ENCODE data around the gene IRX4. TPM values are rescaled to one million over a fixed set of nuclear protein-coding genes. Genes with fewer than 3 reads are reported as not detected.

The IRX4 gene
- total RNA-seq, 1 donor from 2014 or later, result not detected

DNA sequence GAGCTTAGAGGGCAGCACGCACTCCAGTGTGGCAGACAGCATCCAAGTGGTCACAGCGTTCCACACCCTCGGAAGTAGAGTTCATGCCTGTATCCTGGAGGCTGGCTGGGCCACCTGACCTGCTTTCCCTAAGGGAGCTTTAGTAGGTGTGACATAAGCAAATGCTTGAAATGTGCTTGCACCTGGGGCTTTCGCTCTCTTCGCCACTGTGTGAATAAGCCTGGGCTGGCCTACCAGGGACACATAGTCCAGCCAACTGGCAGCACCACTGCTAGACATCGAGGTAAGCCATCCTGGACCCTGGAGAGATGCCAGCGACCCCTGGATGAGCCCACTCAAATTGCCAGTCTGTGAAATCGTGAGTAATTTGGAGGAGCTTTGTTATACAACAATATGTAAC is 24.9 kb upstream of the IRX4 start:
- DNase-seq (no peak), ATAC-seq (no peak)
- Histone ChIP-seq H3K27ac (no peak overlapping the region), H3K36me3 (no peaks in the 10 kb centered on the region), H3K9me3 (no peaks in the 10 kb centered on the region), H3K27me3 (no peaks in the 10 kb centered on the region), H3K4me1 (no peaks in the 10 kb centered on the region), H3K4me3 (no peak overlapping the region)
- TF ChIP-seq, protein P1, sequence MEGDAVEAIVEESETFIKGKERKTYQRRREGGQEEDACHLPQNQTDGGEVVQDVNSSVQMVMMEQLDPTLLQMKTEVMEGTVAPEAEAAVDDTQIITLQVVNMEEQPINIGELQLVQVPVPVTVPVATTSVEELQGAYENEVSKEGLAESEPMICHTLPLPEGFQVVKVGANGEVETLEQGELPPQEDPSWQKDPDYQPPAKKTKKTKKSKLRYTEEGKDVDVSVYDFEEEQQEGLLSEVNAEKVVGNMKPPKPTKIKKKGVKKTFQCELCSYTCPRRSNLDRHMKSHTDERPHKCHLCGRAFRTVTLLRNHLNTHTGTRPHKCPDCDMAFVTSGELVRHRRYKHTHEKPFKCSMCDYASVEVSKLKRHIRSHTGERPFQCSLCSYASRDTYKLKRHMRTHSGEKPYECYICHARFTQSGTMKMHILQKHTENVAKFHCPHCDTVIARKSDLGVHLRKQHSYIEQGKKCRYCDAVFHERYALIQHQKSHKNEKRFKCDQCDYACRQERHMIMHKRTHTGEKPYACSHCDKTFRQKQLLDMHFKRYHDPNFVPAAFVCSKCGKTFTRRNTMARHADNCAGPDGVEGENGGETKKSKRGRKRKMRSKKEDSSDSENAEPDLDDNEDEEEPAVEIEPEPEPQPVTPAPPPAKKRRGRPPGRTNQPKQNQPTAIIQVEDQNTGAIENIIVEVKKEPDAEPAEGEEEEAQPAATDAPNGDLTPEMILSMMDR (IDR thresholded peaks at IDR 0.05), result no peak
- intact Hi-C loops (cut with DNase I), result no loop called here

DNA sequence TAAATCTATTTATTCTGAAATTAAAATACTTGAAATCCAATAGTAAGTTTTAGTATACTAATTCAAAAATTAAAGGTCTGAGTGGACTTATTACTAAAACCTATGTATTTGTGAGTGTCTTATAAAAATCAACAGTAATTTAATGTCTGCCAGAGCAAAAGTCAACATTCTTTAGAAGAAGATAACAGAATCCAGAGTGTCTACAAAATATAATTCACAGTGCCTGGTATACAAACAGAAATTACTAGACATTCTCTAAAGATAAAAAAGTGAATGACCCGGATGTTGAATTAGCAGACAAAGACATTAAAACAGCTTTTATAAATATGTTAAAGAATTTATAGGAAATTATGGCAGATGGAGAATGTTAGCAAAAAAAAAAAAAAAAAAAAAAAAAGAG is 22.4 kb upstream of the IRX4 start:
- Histone ChIP-seq H3K4me3 (no peak overlapping the region), H3K27ac (no peak overlapping the region), H3K9me3 (no peaks in the 10 kb centered on the region), H3K4me1 (no peaks in the 10 kb centered on the region), H3K36me3 (no peaks in the 10 kb centered on the region), H3K27me3 (no peaks in the 10 kb centered on the region)
- TF ChIP-seq, protein P1 (IDR thresholded peaks at IDR 0.05), result no peak
- ATAC-seq (no peak), DNase-seq (no peak)
- intact Hi-C loops (cut with DNase I), result no loop called here

DNA sequence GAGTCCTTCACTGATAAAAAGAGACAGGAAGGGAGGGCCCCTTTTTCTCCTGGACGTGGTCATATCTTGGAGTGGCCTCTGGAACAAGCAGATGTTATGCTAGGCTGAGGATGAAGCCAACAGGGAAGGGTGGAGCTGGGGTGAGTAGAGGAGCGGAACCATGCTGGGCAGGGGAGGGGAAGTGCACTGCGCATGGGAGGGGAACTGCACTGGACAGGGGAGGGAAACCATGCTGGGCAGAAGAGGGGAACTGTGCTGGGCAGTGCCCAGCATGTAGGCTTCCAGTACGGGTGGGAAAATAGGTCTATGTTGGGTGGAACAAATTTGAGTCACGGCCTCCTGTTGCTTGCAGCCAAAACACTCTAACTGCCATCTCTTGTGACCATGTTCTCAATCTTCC is 19.3 kb upstream of the IRX4 start:
- H3K27ac ChIP-seq, result no peak overlapping the region
- H3K4me1 ChIP-seq, result no peaks in the 10 kb centered on the region
- H3K4me3 ChIP-seq, result no peak overlapping the region
- ATAC-seq (no peak), DNase-seq (no peak)
- TF ChIP-seq, protein P1 (IDR thresholded peaks at IDR 0.05), result no peak
- H3K36me3 ChIP-seq, result no peaks in the 10 kb centered on the region
- intact Hi-C loops (cut with DNase I), result no loop called here
- no peaks in the 10 kb centered on the region for H3K27me3 ChIP-seq
- H3K9me3 ChIP-seq, result no peaks in the 10 kb centered on the region

DNA sequence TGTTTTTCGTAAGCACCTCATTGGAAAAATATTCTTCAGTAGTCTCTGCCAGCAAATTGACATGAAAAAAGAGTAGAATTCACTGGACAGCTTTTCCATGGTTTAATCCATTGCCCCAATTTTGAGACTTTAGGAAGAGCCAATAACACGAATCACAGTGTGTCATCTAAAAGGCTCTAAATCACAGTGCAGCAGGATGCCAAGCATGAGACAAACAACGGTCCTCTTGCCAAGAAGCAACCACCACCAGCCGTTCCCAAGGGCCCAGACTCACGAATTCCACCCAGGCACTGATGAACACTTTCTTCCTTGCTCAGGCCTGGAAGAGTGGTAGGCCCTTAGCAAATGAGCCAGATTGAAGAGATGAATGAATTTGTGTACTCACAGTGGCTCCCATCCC is 18.3 kb upstream of the IRX4 start:
- DNase-seq (no peak), ATAC-seq (no peak)
- intact Hi-C loops (cut with DNase I), result no loop called here
- no peaks in the 10 kb centered on the region for H3K9me3 ChIP-seq
- TF ChIP-seq, protein P1 (IDR thresholded peaks at IDR 0.05), result no peak
- no peaks in the 10 kb centered on the region for H3K4me1 ChIP-seq
- H3K4me3 ChIP-seq, result no peak overlapping the region
- H3K36me3 ChIP-seq, result no peaks in the 10 kb centered on the region
- H3K27ac ChIP-seq, result no peak overlapping the region
- H3K27me3 ChIP-seq, result peaks cover 7% of the 10 kb centered on the region

DNA sequence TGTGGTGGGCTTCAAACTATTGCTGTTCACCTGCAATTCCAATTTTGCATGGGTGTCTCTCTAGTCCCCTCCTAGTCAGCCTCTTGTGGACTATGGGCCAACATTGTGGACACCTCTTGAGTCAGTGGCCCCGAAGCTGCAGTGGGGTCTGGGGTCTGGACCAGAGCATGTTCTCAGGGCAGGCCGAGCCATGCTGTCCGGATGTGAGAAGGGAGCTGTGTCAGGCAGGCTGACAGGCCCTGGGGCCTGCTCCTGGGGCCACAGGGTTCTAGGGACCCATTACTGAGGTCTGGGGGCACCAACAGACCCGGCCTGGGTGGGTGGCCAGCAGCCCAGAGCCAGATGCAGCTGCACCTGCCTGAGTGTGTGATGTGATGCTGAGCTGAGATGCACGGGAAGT is 16.5 kb upstream of the IRX4 start:
- intact Hi-C loops (cut with DNase I), result no loop called here
- no peaks in the 10 kb centered on the region for H3K4me1 ChIP-seq
- DNase-seq (no peak), ATAC-seq (no peak)
- H3K27ac ChIP-seq, result no peak overlapping the region
- H3K36me3 ChIP-seq, result no peaks in the 10 kb centered on the region
- H3K4me3 ChIP-seq, result no peak overlapping the region
- TF ChIP-seq, protein P1 (IDR thresholded peaks at IDR 0.05), result no peak
- H3K9me3 ChIP-seq, result no peaks in the 10 kb centered on the region
- peaks cover 11% of the 10 kb centered on the region for H3K27me3 ChIP-seq

DNA sequence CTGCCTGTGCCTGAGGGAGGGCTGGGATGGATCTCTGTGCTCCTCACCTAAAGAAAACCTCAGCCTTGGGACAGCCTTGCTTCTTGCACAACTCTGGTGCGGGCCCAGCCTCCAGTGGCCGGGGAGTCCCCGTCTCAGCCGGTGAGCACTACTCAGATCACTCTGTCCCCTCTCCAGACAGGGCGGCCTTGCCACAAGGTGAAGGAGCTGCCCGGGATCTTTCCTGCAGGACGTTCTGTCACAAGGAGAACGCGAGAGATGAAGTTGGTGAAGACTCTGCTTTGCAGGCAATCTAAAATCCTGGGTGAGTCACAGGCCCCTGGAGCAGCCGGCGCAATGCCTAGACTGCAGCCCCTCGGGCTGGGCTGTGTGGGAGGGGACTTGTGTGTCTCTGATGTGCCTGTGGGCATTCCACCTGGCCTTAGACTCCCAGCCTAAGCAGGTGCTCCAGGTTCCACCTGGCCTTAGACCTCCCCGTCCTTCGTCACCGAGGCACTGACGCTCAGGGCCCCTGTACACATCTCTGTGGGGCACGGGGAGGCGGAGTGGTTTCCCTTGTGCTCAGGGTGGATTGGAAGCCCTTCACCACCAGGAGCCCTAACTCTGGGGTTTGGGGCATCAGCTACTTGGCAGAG is 15.2 kb upstream of the IRX4 start:
- Histone ChIP-seq H3K4me1 (no peaks in the 10 kb centered on the region), H3K36me3 (no peaks in the 10 kb centered on the region), H3K9me3 (no peaks in the 10 kb centered on the region), H3K27me3 (peaks cover 11% of the 10 kb centered on the region), H3K4me3 (no peak overlapping the region), H3K27ac (no peak overlapping the region)
- intact Hi-C loops (cut with DNase I), result no loop called here
- TF ChIP-seq, protein P1 (IDR thresholded peaks at IDR 0.05), result no peak
- DNase-seq (no peak), ATAC-seq (no peak)

Measured in upper lobe of right lung (tissue), 1 donor.